BLaER1 treated with 17β-estradiol and CSF1 and Interleukin-3, amounts not matched to agents 10 nM and 100 nM (cell line): Measurements from ENCODE around the gene CSMD2.
"Not testable (repeated sequence)": the region's sequence is repeated elsewhere in the genome, so short reads cannot be mapped to it uniquely, and the experiment has no call there.

Source experiments
- H3K27ac ChIP-seq, 11 experiments: shearing (Covaris generic); formaldehyde crosslinking; 2 replicates each; pipeline ENCODE4 v1.8.1; 2022
- H3K27me3 ChIP-seq, 11 experiments: shearing (Covaris generic); formaldehyde crosslinking; 2 replicates each; pipeline ENCODE4 v1.8.1; 2022
- H3K36me3 ChIP-seq, 11 experiments: shearing (Covaris generic); formaldehyde crosslinking; 2 replicates each; pipeline ENCODE4 v1.8.1; 2022
- H3K4me1 ChIP-seq, 10 experiments: shearing (Covaris generic); formaldehyde crosslinking; 2 replicates each; pipeline ENCODE4 v1.8.1; 2022
- H3K4me2 ChIP-seq, 11 experiments: shearing (Covaris generic); formaldehyde crosslinking; 2 replicates each; pipeline ENCODE4 v1.8.1; 2022
- H3K4me3 ChIP-seq, 10 experiments: shearing (Covaris generic); formaldehyde crosslinking; 2 replicates each; pipeline ENCODE4 v1.8.1; 2022
- H3K9ac ChIP-seq, 11 experiments: shearing (Covaris generic); formaldehyde crosslinking; 2 replicates each; pipeline ENCODE4 v1.8.1; 2022
- H3K9me3 ChIP-seq, 11 experiments: shearing (Covaris generic); formaldehyde crosslinking; replicated peaks in 1 of 11; 2 replicates each; pipeline ENCODE4 v1.8.1; 2022
- H4K20me1 ChIP-seq, 11 experiments: shearing (Covaris generic); formaldehyde crosslinking; 2 replicates each; pipeline ENCODE4 v1.8.1; 2022
- Cebpa-rat ChIP-seq, 11 experiments: shearing (Covaris generic); IDR thresholded peaks; 2 replicates each; pipeline ENCODE4 v1.8.1; 2022

The CSMD2 gene

GRCh38 chr1:33516891-33517567, 648.0 kb downstream of the CSMD2 start:
- TF ChIP-seq Cebpa-rat (IDR thresholded peaks at IDR 0.05), result no peak
- Histone ChIP-seq H3K36me3 (no peaks in the 10 kb centered on the region), H3K4me1 (no peaks in the 10 kb centered on the region), H3K4me3 (no peak overlapping the region), H3K9me3 (no peaks in the 10 kb centered on the region), H3K4me2 (no peak overlapping the region), H3K9ac (no peak overlapping the region), H3K27me3 (no peaks in the 10 kb centered on the region), H3K27ac (no peak overlapping the region), H4K20me1 (no peaks in the 10 kb centered on the region)

- Histone ChIP-seq H3K36me3 (no peaks in the 10 kb centered on the region), H3K4me2 (no peak overlapping the region), H4K20me1 (no peaks in the 10 kb centered on the region), H3K4me1 (no peaks in the 10 kb centered on the region), H3K9ac (no peak overlapping the region), H3K4me3 (no peak overlapping the region), H3K9me3 (no peaks in the 10 kb centered on the region), H3K27ac (no peak overlapping the region), H3K27me3 (no peaks in the 10 kb centered on the region)
- TF ChIP-seq Cebpa-rat (IDR thresholded peaks at IDR 0.05), result no peak
Observed at GRCh38 chr1:33516428-33516827, 648.6 kb downstream of the CSMD2 start.

GRCh38 chr1:33515607-33516006, 649.4 kb downstream of the CSMD2 start:
- Histone ChIP-seq H4K20me1 (no peaks in the 10 kb centered on the region), H3K9me3 (peaks cover 0 to 2% (median 0%) of the 10 kb centered on the region in 11 experiments; a peak in 1 of 22 replicates), H3K27ac (no peak overlapping the region)

GRCh38 chr1:33515112-33515511, 649.9 kb downstream of the CSMD2 start:
- no peak overlapping the region for H3K4me3 ChIP-seq

More at GRCh38 chr1:33515607-33516006, 649.4 kb downstream of the CSMD2 start:
- no peaks in the 10 kb centered on the region for H3K36me3 ChIP-seq
- H3K4me1 ChIP-seq, result no peaks in the 10 kb centered on the region
- no peak for TF ChIP-seq Cebpa-rat (IDR thresholded peaks at IDR 0.05)
- H3K27me3 ChIP-seq, result no peaks in the 10 kb centered on the region
- H3K4me2 ChIP-seq, result no peak overlapping the region
- no peak overlapping the region for H3K9ac ChIP-seq
- no peak overlapping the region for H3K4me3 ChIP-seq

GRCh38 chr1:33512226-33513011, 652.6 kb downstream of the CSMD2 start:
- no peak overlapping the region for H3K9ac ChIP-seq
- no peak overlapping the region for H3K4me3 ChIP-seq
- H4K20me1 ChIP-seq, result no peaks in the 10 kb centered on the region
- no peaks in the 10 kb centered on the region for H3K27me3 ChIP-seq
- H3K27ac ChIP-seq, result no peak overlapping the region
- TF ChIP-seq Cebpa-rat (IDR thresholded peaks at IDR 0.05), result no peak
- no peak overlapping the region for H3K4me2 ChIP-seq
- H3K9me3 ChIP-seq, result peaks cover 0 to 12% (median 0%) of the 10 kb centered on the region in 11 experiments; a peak in 6 of 22 replicates
- no peaks in the 10 kb centered on the region for H3K36me3 ChIP-seq
- H3K4me1 ChIP-seq, result no peaks in the 10 kb centered on the region

More at GRCh38 chr1:33515112-33515511, 649.9 kb downstream of the CSMD2 start:
- Histone ChIP-seq H4K20me1 (no peaks in the 10 kb centered on the region), H3K4me2 (no peak overlapping the region), H3K9me3 (peaks cover 0 to 5% (median 0%) of the 10 kb centered on the region in 11 experiments; a peak in 1 of 22 replicates), H3K36me3 (no peaks in the 10 kb centered on the region), H3K27me3 (no peaks in the 10 kb centered on the region), H3K9ac (no peak overlapping the region), H3K4me1 (no peaks in the 10 kb centered on the region), H3K27ac (no peak overlapping the region)
- no peak for TF ChIP-seq Cebpa-rat (IDR thresholded peaks at IDR 0.05)

- H3K9ac ChIP-seq, H3K27me3 ChIP-seq, H3K4me2 ChIP-seq, H3K36me3 ChIP-seq, H3K4me3 ChIP-seq, H4K20me1 ChIP-seq, H3K4me1 ChIP-seq, H3K27ac ChIP-seq: not testable (repeated sequence)
- H3K9me3 ChIP-seq, result peaks cover 0 to 12% (median 0%) of the 10 kb centered on the region in 11 experiments; a peak in 6 of 22 replicates
Observed at GRCh38 chr1:33509276-33509675, 655.8 kb downstream of the CSMD2 start.

GRCh38 chr1:33508151-33508550, 656.9 kb downstream of the CSMD2 start:
- Histone ChIP-seq H3K9me3 (peaks cover 0 to 12% (median 0%) of the 10 kb centered on the region in 11 experiments; a peak in 6 of 22 replicates), H3K4me1 (peaks cover 0 to 1% (median 0%) of the 10 kb centered on the region in 10 experiments; a peak in 1 of 20 replicates), H3K27ac (no peak overlapping the region), H3K9ac (no peak overlapping the region), H3K36me3 (no peaks in the 10 kb centered on the region), H3K4me3 (no peak overlapping the region), H3K4me2 (no peak overlapping the region), H3K27me3 (no peaks in the 10 kb centered on the region), H4K20me1 (no peaks in the 10 kb centered on the region)
- TF ChIP-seq Cebpa-rat (IDR thresholded peaks at IDR 0.05), result no peak

- H3K9me3 ChIP-seq, result peaks cover 0 to 14% (median 0%) of the 10 kb centered on the region in 11 experiments; a peak in 8 of 22 replicates
- H3K4me1 ChIP-seq, result peaks cover 0 to 6% (median 3%) of the 10 kb centered on the region in 10 experiments; a peak in 6 of 20 replicates
- no peak overlapping the region for H3K4me2 ChIP-seq
- H3K27ac ChIP-seq, result no peak overlapping the region
- no peaks in the 10 kb centered on the region for H3K27me3 ChIP-seq
- no peak for TF ChIP-seq Cebpa-rat (IDR thresholded peaks at IDR 0.05)
- H3K9ac ChIP-seq, result no peak overlapping the region
- no peak overlapping the region for H3K4me3 ChIP-seq
- no peaks in the 10 kb centered on the region for H3K36me3 ChIP-seq
- no peaks in the 10 kb centered on the region for H4K20me1 ChIP-seq
Observed at GRCh38 chr1:33507661-33508060, 657.4 kb downstream of the CSMD2 start.

- Histone ChIP-seq H3K27ac (no peak overlapping the region), H3K4me2 (no peak overlapping the region), H3K9me3 (peaks cover 0 to 30% (median 19%) of the 10 kb centered on the region in 11 experiments; a peak in 18 of 22 replicates), H3K9ac (no peak overlapping the region), H3K4me3 (no peak overlapping the region), H3K36me3 (peaks cover 0 to 6% (median 0%) of the 10 kb centered on the region in 11 experiments; a peak in 1 of 22 replicates), H3K4me1 (peaks cover 12 to 29% (median 19%) of the 10 kb centered on the region in 10 experiments), H3K27me3 (no peaks in the 10 kb centered on the region), H4K20me1 (no peaks in the 10 kb centered on the region)
- no peak for TF ChIP-seq Cebpa-rat (IDR thresholded peaks at IDR 0.05)
Observed at GRCh38 chr1:33503506-33503905, 661.5 kb downstream of the CSMD2 start.
